IPS-15b (cell line): ENCODE measurements around the gene WNT1.
A peak's percentile ranks its signal among the peaks of the same experiment; 100 is the strongest.

Source experiments
- H3K27me3 ChIP-seq: one replicate; pipeline ENCODE4 v1.6.1; 2013; ENCODE audit warnings: low read length; ENCODE audit not compliant: control insufficient read depth, insufficient read depth
- H3K36me3 ChIP-seq: one replicate; pipeline ENCODE4 v1.6.1; 2013; ENCODE audit warnings: low read length; ENCODE audit not compliant: control insufficient read depth, insufficient read depth
- H3K4me1 ChIP-seq: one replicate; pipeline ENCODE4 v1.6.1; 2013; ENCODE audit warnings: mild to moderate bottlenecking, low read length; ENCODE audit not compliant: control insufficient read depth, insufficient read depth
- H3K4me3 ChIP-seq: one replicate; pipeline ENCODE4 v1.5.1; 2013; ENCODE audit warnings: low read depth, low read length
- H3K9ac ChIP-seq: one replicate; pipeline ENCODE4 v1.6.1; 2013; ENCODE audit warnings: low read depth, mild to moderate bottlenecking, low read length
- H3K9me3 ChIP-seq: one replicate; pipeline ENCODE4 v1.6.1; 2013; ENCODE audit warnings: mild to moderate bottlenecking, low read length; ENCODE audit not compliant: control insufficient read depth, insufficient read depth

The WNT1 gene

DNA sequence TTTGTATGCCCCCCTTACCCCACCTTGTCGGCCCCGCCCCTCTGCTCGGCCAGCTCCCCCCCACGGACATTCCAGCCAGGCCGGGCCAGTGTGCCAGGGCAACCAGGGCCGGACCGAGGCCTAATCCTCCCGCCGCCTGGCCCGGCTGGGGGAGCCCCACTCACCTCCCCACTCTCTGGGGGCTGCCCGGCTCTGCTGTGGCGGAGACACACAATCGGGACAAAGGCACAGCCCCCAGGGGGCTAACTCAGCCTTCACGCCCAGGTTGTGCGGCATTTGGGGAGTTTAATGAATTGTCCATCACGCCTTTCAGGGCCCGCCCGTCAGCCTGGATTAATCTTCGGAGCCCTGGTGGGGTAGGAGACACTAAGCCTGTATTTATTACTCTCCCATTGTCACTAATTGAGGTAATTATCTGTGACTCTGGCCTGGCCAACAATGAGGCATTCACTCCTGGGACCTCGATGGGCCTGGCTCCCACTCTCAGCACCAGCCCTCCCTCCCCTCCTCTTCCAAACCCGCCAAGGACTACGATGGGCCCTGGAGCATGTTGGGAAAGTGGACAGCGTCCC lies 8.7 kb downstream of the WNT1 start:
- Histone ChIP-seq H3K9ac (no peak overlapping the region), H3K4me3 (no peak overlapping the region), H3K9me3 (no peaks in the 10 kb centered on the region), H3K4me1 (peaks cover 5% of the 10 kb centered on the region), H3K36me3 (no peaks in the 10 kb centered on the region), H3K27me3 (peaks cover 80% of the 10 kb centered on the region)

DNA sequence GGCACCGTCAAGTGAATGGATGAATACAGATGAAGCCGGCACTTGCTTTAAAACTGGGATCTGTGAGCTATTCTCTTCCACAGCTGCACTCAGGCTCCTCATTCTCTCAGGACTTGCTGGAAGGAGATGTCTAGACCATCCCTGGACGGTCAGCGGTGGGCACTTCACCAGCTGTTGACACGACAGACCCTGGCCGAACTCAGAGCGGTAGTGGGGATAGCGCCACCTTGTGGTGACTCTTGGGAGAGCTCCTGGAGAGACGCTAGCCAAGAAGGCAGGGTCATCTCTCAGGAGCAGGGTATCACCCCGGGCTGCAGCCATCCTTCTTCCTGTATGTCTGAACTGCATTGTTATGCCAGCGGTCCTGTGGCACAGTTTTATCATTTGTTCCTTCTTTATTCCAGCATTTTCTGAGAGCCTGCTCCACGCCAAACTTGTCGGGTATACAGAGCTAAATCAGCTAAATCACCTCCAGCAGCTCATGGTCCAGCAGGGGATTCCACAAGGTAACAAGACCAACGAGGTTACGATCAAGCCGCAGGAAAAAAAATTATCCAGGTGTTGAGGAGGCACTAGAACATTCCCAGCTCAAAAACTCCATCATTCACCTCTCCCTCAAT lies 10.0 kb downstream of the WNT1 start:
- no peak overlapping the region for H3K9ac ChIP-seq
- H3K4me1 ChIP-seq: peaks cover 5% of the 10 kb centered on the region
- peaks cover 76% of the 10 kb centered on the region for H3K27me3 ChIP-seq
- no peak overlapping the region for H3K4me3 ChIP-seq
- no peaks in the 10 kb centered on the region for H3K9me3 ChIP-seq
- no peaks in the 10 kb centered on the region for H3K36me3 ChIP-seq

DNA sequence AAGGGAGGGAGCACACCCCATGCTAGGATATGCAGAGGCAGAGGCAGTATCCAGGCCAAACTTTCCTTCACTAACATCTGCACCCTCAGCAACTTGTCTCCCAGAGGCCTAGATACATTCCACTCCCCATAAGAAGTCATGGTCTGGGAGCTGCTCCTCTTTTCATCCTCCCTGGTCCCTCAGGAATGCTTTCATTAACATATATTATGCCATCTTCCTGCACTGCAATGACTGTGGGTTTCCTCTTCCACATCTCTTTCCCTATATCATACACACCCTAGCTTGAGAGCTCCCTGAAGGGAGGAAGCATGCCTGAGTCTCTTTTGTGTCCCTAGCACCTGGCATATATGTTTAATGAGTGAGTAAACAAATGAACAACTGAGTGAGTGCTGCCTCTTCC lies 12.4 kb downstream of the WNT1 start:
- peaks cover 74% of the 10 kb centered on the region for H3K27me3 ChIP-seq
- H3K4me1 ChIP-seq: peaks cover 5% of the 10 kb centered on the region
- H3K4me3 ChIP-seq: no peak overlapping the region
- H3K9ac ChIP-seq: no peak overlapping the region
- H3K9me3 ChIP-seq: no peaks in the 10 kb centered on the region
- H3K36me3 ChIP-seq: no peaks in the 10 kb centered on the region

DNA sequence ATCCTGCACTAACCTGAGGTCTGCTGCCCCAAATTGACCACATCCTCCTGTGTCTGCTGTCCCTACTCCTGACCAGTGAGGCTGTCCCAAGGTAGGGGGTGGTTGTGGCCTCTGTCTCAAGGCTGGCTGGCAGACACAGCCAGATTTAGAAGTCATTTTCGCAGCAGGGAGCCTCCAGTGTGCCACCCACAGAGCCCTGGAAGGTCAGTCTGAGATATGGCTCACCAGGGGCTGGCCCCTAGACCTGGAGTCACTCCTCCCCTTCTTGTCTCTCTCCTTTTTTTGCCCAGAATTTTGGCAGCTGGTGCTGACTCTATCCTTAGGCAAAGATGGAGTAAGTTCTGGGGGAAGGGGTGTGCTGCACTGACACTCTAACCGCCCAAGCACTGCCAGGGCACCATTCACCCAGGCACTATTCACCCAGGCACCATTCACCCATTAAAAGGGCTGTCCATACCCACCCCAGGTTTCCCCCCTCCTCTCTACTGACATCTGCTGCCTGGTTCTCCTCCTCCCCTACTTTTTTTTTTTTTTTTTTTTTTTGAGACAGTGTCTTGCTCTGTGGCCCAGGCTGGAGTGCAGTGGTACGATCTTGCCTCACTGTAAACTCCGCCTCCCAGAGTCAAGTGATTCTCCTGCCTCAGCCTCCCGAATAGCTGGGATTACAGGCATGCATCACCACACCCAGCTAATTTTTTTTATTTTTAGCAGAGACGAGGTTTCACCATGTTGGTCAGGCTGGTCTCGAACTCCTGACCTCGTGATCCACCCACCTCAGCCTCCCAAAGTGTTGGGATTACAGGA lies 13.3 kb downstream of the WNT1 start:
- H3K36me3 ChIP-seq: no peaks in the 10 kb centered on the region
- no peak overlapping the region for H3K9ac ChIP-seq
- peaks cover 3% of the 10 kb centered on the region for H3K4me1 ChIP-seq
- H3K4me3 ChIP-seq: no peak overlapping the region
- H3K9me3 ChIP-seq: no peaks in the 10 kb centered on the region
- peaks cover 74% of the 10 kb centered on the region for H3K27me3 ChIP-seq

DNA sequence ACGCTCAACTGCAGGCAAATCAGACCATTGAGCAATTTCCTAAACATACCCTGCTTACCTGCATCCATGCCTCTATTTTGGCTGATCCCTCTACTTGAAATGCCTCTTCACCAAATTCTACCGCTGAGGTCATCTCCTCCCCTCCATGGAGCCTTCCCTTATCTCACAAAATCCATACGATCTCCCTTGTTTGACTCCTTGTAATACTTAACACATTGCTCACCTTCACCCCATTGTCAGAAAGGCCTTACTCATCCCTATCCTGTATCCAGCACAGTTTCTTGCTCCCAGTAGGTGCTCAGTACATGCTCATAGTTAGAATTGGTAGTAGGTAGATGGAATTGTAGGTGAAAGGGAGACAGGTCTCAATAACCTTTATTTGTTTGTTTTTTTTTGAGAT lies 15.7 kb downstream of the WNT1 start:
- Histone ChIP-seq H3K4me3 (no peak overlapping the region), H3K4me1 (peaks cover 3% of the 10 kb centered on the region), H3K27me3 (peaks cover 78% of the 10 kb centered on the region), H3K9me3 (no peaks in the 10 kb centered on the region), H3K9ac (no peak overlapping the region), H3K36me3 (no peaks in the 10 kb centered on the region)

DNA sequence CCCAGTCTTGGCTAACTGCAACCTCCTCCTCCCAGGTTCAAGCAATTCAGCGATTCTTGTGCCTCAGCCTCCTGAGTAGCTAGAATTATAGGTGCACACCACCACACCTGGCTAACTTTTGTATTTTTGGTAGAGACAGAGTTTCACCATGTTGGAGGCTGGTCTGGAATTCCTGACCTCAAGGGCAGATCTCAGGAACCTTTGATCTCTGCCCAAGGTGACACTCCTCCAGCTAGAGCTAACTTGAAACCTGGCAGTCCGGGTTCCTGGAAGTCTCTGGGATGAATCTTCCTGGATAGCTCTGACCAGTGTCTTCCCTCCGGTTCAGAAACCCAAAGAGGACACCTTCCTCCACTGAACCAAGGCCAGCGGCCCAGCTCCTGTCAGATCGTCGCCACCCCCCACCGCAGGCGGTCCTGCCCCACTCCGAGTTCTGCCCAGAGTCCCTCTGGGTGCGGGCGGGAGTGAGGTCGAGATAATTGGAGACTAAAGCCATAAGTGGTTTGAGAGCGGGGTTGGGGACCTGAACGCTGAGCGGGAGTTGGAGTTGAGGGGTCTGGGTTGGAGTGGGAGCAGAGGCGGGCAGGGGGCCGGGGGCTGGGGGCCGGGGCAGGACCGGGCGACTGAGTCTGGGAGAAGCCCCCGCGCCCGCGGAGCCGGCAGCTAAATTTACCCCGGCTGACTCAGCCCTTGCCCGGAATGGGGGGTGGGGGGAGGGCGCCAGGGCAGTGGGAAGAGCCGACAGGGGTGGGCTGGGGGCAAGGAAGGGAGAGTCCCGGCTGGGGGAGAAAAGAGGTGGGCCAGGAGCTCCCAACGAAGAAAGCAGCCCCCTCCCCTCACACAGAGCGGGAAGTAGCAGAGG lies 16.3 kb downstream of the WNT1 start:
- Histone ChIP-seq H3K4me3 (peak overlapping the region; percentile 43), H3K4me1 (peaks cover 3% of the 10 kb centered on the region), H3K36me3 (no peaks in the 10 kb centered on the region), H3K9ac (no peak overlapping the region), H3K9me3 (no peaks in the 10 kb centered on the region), H3K27me3 (peaks cover 77% of the 10 kb centered on the region)

DNA sequence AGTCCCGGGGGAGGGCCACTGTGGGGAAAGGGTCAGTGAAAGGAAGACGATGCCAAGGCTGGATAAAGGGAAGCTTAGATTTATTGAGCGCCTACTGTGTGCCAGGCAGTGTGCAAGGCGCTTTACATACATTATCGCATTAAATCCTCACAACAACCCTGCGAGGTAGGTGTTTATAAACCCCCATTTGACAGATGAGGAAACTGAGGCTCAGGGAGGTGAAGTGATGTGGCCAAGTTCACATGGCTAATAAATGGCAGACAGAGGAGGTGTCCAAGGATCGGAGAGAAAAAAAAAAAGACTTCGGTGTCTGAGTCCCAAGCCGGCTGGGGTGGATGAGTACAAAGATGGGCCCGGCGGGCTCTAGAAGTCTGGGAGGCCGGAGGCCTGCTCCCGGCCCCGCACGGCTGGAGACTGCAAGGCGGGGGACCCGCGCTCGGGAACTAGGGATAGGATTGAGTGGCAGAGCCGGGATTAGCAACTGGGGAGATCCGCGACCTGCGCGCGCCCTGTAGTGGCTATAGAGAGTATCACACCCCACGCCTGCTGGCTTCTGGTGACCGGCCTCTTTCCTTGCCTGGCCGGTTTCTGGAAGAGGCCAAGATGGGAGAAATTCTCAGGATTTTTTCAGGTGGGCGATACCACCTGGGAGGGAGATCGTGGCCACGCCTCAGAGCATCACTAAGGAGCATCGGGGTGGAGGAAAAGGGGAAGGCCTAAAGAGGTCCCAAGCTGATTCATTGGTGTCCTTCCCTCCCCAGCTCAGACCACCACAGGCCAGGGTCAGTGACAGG lies 17.2 kb downstream of the WNT1 start:
- Histone ChIP-seq H3K9ac (no peak overlapping the region), H3K4me3 (peak overlapping the region; percentile 40), H3K27me3 (peaks cover 84% of the 10 kb centered on the region), H3K36me3 (no peaks in the 10 kb centered on the region), H3K4me1 (peaks cover 11% of the 10 kb centered on the region), H3K9me3 (no peaks in the 10 kb centered on the region)

DNA sequence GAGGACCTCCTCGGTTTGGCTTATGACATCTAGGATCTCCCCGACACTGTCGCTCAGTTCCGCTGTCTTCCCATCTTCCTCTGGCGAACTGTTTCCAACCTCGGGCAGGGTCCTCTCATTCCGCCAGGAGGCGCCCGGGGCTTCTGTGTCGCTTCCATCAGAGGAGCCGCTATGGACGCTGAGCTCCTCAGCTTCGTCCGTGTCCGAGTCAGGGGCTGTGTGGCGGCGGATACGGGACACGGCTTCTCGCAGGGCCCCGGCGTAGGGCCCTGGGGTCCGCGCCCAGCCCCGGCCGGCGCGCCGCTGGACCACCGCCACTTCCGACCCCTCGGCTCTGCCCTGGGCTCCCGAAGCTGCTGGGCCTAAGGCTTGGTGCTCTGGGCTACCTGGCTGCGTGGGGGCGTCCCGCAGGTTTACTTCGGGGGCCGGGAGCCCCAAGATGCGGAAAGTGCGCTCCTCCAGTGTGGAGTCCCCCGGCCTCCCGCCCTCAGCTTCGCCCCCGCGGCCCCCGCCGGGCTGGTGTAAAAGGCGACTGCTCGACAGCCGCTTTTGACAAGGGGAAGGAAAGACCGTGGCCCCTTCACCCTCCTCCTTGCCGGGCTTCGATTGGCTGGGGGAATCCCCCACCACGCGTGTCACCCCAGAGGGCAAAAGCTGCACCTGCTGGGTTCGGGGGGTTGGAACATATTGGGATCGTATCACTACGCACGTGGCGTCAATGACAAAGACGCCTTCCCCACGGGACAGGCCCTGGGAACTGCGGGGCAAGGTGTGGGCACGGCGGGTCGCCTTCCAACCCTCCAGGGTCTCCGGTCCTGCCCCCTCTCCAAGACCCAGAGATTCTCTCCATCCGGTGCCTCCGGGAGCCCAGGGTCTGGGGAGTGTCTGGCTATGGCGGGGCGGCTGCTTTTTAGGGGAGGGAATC lies 18.9 kb downstream of the WNT1 start:
- Histone ChIP-seq H3K4me1 (peaks cover 8% of the 10 kb centered on the region), H3K36me3 (no peaks in the 10 kb centered on the region), H3K4me3 (peak overlapping the region; percentile 40), H3K27me3 (peaks cover 84% of the 10 kb centered on the region), H3K9ac (no peak overlapping the region), H3K9me3 (no peaks in the 10 kb centered on the region)

DNA sequence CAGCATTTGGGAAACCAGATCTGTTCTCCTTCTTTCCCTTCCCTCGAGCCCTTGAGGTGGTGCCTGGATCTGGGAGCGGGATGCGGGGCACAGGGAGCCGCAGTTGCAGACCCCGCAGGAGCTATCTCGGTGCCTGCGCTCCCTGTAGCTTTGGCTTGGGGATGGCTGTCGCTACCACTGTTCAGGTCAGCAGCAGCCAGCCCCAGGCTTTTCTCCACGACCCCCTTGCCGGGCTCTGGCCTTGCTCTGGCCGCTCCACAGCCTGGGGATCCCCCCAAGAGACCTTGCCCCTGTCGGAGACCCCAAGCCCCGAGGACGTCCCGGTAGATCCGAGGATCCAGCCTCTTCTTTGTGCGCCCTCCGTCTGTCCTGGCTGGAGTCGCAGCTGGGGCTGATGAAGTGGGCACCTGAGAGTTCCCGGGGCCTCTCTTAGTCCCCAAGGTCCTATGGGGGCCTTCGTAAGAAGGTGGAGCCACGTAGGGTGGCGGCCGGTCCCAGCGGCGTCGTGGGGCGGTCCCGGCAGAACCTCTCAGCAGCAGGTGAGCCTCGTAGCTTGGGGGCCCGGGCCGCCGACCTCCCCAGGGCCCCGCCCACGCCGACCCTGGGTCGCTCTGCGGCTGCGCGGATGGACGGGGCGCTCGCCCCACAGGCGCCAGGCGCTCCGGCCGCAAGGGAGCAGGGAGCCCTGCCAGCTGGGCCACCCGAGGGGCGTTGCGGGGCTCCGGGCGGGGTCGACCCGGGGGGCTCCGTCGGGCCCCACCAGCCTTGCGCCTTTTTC lies 19.8 kb downstream of the WNT1 start:
- H3K4me3 ChIP-seq: peak overlapping the region; percentile 40
- H3K9me3 ChIP-seq: no peaks in the 10 kb centered on the region
- H3K36me3 ChIP-seq: no peaks in the 10 kb centered on the region
- H3K4me1 ChIP-seq: peaks cover 8% of the 10 kb centered on the region
- H3K27me3 ChIP-seq: peaks cover 78% of the 10 kb centered on the region
- H3K9ac ChIP-seq: no peak overlapping the region
